Measurements from ENCODE around the gene VPS26A.

VPS26A gene

GRCh38 chr10:69123747-69124562 lies at the start of gene VPS26A:
VPS26A (plus strand) TSS chr10:69124178; CDS start chr10:69124278, 100 bp downstream.
- peak; percentile 98 for DNase-seq
- peak within 1 kb of the TSS; percentile 59 to 65 for H3K4me3 ChIP-seq (ENCODE audit: low read depth in 1 of 2, low read length in 2 of 2)
- H3K4me1 ChIP-seq (ENCODE audit: insufficient read depth, low read length): peaks cover 23% of the 10 kb centered on the region
- no peak for TF ChIP-seq EZH2 (IDR thresholded peaks at IDR 0.05; ENCODE audit: borderline replicate concordance, low read depth, low read length, severe bottlenecking)
- TF ChIP-seq CTCF (IDR thresholded peaks at IDR 0.05; ENCODE audit: borderline replicate concordance, extremely low read depth, low read length, poor library complexity, severe bottlenecking): peak; percentile 74
- H3K9ac ChIP-seq (ENCODE audit: low read depth, low read length): peak within 1 kb of the TSS; percentile 64
- H3K79me2 ChIP-seq (ENCODE audit: insufficient read depth, low read length): peaks cover 49% of the 10 kb centered on the region
- peak within 1 kb of the TSS; percentile 88 for H3K4me2 ChIP-seq (ENCODE audit: insufficient read depth, low read length)
- H3K9me3 ChIP-seq (ENCODE audit: insufficient read depth, low read length, severe bottlenecking): no peaks in the 10 kb centered on the region
- H3K27me3 ChIP-seq (ENCODE audit: insufficient read depth, low read length, poor library complexity): no peaks in the 10 kb centered on the region
- H4K20me1 ChIP-seq (ENCODE audit: insufficient read depth, low read length): peaks cover 4% of the 10 kb centered on the region; the same call in 1 of the 2 replicates
- H3K36me3 ChIP-seq (ENCODE audit: insufficient read depth, low read length): no peaks in the 10 kb centered on the region; the same call in 1 of the 2 replicates
- peak; percentile 85 for ATAC-seq (ENCODE audit: insufficient read depth, low read depth)
- peak within 1 kb of the TSS; percentile 75 for H3K27ac ChIP-seq (ENCODE audit: low read length)
- peak within 1 kb of the TSS; percentile 72 for H2AFZ ChIP-seq (ENCODE audit: low read depth, low read length)

GRCh38 chr10:69074532-69074931 lies 49.4 kb upstream of the VPS26A start:
- no peak for ATAC-seq (ENCODE audit: insufficient read depth, low read depth)
- DNase-seq: no peak
- no peaks in the 10 kb centered on the region for H3K4me1 ChIP-seq (ENCODE audit: insufficient read depth, low read length)
- H3K9ac ChIP-seq (ENCODE audit: low read depth, low read length): no peak overlapping the region
- H2AFZ ChIP-seq (ENCODE audit: low read depth, low read length): no peak overlapping the region
- no peaks in the 10 kb centered on the region for H3K27me3 ChIP-seq (ENCODE audit: insufficient read depth, low read length, poor library complexity)
- H3K4me3 ChIP-seq (ENCODE audit: low read depth in 1 of 2, low read length in 2 of 2): no peak overlapping the region
- no peaks in the 10 kb centered on the region for H3K79me2 ChIP-seq (ENCODE audit: insufficient read depth, low read length)
- H4K20me1 ChIP-seq (ENCODE audit: insufficient read depth, low read length): no peaks in the 10 kb centered on the region
- H3K9me3 ChIP-seq (ENCODE audit: insufficient read depth, low read length, severe bottlenecking): no peaks in the 10 kb centered on the region
- H3K4me2 ChIP-seq (ENCODE audit: insufficient read depth, low read length): no peak overlapping the region
- no peak overlapping the region for H3K27ac ChIP-seq (ENCODE audit: low read length)
- TF ChIP-seq EZH2 (IDR thresholded peaks at IDR 0.05; ENCODE audit: borderline replicate concordance, low read depth, low read length, severe bottlenecking) (no peak), CTCF (IDR thresholded peaks at IDR 0.05; ENCODE audit: borderline replicate concordance, extremely low read depth, low read length, poor library complexity, severe bottlenecking) (no peak)
- H3K36me3 ChIP-seq (ENCODE audit: insufficient read depth, low read length): no peaks in the 10 kb centered on the region

- H2AFZ ChIP-seq (ENCODE audit: low read depth, low read length): no peak overlapping the region
- ATAC-seq (ENCODE audit: insufficient read depth, low read depth) (no peak), DNase-seq (no peak)
- no peak overlapping the region for H3K9ac ChIP-seq (ENCODE audit: low read depth, low read length)
- no peaks in the 10 kb centered on the region for H3K79me2 ChIP-seq (ENCODE audit: insufficient read depth, low read length)
- no peak overlapping the region for H3K27ac ChIP-seq (ENCODE audit: low read length)
- no peaks in the 10 kb centered on the region for H3K36me3 ChIP-seq (ENCODE audit: insufficient read depth, low read length)
- no peaks in the 10 kb centered on the region for H4K20me1 ChIP-seq (ENCODE audit: insufficient read depth, low read length)
- no peak for TF ChIP-seq CTCF (IDR thresholded peaks at IDR 0.05; ENCODE audit: borderline replicate concordance, extremely low read depth, low read length, poor library complexity, severe bottlenecking)
- no peak for TF ChIP-seq EZH2 (IDR thresholded peaks at IDR 0.05; ENCODE audit: borderline replicate concordance, low read depth, low read length, severe bottlenecking)
- no peak overlapping the region for H3K4me3 ChIP-seq (ENCODE audit: low read depth in 1 of 2, low read length in 2 of 2)
- H3K27me3 ChIP-seq (ENCODE audit: insufficient read depth, low read length, poor library complexity): no peaks in the 10 kb centered on the region
- H3K4me2 ChIP-seq (ENCODE audit: insufficient read depth, low read length): no peak overlapping the region
- no peaks in the 10 kb centered on the region for H3K9me3 ChIP-seq (ENCODE audit: insufficient read depth, low read length, severe bottlenecking)
- no peaks in the 10 kb centered on the region for H3K4me1 ChIP-seq (ENCODE audit: insufficient read depth, low read length)
These were observed 48.5 kb upstream of the VPS26A start for GRCh38 chr10:69075431-69075830.

Data from DND-41 (cell line).